HG02981 (cell line): ENCODE measurements around the gene EPHB4.
"Not testable (repeated sequence)": the region's sequence is repeated elsewhere in the genome, so short reads cannot be mapped to it uniquely, and the experiment has no call there.

Experiments used
- ATAC-seq: cut with Tn5 transposase; IDR thresholded peaks from one replicate; pipeline ENCODE4 v1.9.1; 2021; ENCODE audit warnings: mild to moderate bottlenecking, moderate library complexity; ENCODE audit not compliant: unreplicated experiment

EPHB4 gene

DNA sequence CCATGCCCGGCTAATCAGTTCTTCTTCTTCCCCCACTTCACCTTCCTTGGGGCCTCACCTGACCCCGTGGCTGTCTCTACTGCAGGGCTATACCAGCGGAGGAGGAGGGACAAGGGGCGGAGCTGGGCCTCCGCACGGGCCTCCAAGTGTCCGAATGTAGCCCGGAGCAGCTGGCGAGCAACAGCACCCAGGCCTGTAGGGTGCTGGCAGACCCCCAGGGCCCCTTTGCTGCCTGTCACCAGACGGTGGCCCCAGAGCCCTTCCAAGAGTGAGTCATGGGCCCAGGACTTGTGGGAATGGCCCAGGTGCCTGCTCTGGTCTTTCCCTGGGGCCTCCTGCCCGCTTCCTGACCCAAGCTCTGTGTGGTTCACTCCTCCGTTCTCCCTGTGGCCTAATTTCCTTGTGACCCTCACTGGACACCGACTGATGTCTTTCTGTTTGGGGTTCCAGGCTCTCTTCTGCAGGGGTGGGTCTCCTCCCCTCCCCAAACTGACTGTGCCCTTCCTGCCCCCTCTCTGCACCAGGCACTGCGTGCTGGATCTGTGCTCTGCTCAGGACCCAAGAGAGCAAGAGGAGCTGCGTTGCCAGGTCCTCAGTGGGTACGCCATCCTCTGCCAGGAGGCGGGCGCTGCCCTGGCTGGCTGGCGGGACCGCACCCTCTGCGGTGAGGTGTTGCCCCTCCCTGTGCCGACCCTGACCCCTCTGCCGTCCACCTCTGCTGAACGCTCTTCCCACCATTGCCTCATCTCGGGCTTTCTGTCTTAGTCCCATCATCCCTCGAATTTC, 35.2 kb downstream of the EPHB4 start:
- ATAC-seq, result no peak

DNA sequence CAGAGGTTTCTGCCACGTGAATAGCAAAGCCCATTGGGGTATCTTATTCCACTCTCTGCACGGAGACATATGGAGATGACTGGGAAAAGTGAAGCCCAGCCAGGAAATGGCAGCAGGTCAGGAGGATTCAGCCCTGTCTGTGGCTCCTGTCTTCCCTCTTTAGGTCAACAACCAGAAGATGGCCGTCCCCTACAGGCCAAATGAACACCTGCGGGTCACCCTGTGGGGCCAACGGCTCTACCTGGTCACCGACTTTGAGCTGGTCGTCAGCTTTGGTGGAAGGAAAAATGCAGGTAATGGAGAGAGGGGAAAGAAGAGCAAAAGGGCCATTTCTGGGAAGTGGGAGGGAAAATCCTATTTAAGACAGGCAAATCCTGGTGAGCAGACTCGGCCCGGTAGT, 38.3 kb downstream of the EPHB4 start:
- no peak for ATAC-seq

DNA sequence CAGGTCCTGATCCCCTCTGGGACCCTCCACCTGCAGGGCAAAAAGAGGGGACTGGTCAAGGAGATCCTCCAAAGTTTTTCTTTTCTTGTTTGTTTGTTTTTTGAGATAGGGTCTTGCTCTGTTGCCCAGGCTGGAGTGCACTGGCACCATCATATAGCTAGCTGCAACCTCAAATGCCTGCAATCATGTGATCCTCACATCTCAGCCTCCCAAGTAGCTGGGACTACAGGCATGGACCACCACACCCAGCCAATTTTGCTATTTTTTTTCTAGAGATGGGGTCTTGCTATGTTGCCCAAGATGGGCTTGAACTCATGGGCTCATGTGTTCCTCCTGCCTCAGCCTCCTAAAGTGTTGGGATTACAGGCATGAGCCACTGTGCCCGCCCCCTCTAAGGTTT, 41.0 kb downstream of the EPHB4 start:
- no peak for ATAC-seq

DNA sequence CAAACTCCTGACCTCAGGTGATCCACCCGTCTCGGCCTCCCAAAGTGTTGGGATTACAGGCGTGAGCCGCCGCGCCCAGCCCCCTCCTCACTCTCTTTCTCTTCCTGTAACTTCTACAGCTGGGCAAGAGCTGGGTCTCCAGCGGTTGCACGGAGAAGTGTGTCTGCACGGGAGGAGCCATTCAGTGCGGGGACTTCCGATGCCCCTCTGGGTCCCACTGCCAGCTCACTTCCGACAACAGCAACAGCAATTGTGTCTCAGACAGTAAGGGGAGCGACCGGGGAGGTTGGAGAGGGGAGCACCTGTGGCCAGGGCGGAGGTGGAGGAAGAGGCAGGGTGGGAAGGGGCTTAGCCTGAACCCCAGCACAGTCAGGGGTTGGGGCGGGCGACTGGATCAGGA, 41.4 kb downstream of the EPHB4 start:
- ATAC-seq, result no peak

DNA sequence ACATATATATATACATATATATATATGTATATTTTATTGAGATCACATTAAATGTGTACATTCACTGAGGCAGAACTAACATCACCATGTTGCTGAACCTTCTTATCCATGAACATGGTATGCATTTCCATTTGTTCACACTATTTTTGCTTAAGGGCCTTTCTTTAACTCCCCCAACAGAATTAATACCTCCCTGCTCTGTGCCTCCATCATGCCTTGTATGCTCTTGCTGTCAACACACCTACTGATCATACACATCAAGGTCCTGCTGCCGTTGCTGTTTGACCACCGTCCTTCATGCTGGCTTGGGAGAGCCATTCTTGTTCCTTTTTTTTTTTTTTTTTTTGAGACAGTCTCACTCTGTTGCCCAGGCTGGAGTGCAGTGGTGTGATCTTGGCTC, 43.5 kb downstream of the EPHB4 start:
- ATAC-seq, result no peak

DNA sequence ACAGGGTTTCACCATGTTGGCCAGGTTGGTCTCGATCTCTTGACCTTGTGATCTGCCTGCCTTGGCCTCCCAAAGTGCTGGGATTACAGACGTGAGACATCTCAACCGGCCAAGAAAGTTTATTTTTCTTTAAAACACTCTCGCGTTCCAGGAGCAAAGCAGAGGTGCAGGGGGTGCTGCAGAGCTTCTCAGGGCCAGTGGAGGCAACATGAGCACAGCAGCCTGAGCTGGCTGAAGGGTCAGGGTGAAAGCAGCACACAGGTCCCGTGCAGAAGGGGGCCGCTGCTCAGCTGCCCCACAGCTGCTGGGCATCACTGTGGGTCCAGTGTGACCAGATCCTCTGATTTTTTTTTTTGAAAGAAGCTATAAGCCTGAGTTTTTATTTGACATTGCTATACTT, 46.1 kb downstream of the EPHB4 start:
- no peak for ATAC-seq

DNA sequence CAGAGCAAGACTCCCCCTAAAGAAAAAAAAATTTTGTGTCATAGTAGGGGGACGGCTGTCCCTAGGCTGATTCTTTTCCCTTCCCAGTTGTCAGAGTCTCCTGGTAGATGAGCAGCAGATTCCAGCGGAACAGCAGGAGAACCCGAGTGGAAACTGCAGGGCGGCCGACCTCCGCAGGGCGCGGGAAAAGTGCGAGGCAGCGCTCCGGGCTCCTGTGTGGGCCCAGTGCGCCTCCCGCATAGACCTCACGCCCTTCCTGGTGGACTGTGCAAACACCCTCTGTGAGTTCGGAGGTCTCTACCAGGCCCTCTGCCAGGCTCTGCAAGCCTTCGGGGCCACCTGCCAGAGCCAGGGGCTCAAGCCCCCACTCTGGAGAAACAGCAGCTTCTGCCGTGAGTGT, 48.0 kb downstream of the EPHB4 start:
- ATAC-seq, result no peak

DNA sequence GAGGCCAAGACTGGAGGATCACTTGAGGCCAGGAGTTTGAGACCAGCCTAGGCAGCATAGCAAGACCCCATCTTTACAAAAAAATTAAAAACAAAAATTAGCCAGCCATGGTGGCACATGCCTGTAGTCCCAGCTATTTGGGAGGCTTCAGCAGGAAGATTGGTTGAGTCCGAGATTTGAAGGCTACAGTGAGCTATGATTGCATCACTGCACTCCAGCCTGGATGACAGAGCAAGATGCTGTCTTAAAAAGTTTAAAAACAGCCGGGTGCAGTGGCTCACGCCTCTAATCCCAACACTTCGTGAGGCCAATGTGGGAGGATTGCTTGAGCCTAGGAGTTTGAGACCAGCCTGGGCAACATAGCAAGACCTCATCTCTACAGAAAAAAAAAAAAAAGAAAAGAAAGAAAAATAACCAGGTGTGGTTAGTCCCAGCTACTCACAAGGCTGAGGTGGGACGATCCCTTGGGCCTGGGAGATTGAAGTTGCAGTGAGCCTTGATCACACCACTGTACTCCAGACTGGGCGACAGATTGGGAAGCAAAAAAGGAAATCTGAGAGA, 49.2 kb downstream of the EPHB4 start:
- no peak for ATAC-seq

DNA sequence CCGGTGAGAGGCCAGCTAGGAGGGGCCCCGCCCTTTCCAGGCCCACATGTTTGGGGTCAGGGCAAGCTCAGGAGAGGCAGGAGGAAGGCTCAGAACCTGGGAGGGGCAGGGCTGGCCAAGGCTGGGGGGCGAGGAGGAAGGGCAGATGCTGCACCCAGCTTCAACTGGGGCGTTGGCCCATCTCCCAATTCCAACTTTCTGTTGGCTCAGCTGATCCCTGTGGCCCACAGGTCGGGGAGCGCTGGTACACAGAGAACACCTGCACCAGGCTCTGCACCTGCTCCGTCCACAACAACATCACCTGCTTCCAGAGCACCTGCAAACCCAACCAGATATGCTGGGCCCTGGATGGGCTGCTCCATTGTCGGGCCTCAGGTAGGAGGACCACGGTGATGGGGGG, 53.8 kb downstream of the EPHB4 start:
- no peak for ATAC-seq

DNA sequence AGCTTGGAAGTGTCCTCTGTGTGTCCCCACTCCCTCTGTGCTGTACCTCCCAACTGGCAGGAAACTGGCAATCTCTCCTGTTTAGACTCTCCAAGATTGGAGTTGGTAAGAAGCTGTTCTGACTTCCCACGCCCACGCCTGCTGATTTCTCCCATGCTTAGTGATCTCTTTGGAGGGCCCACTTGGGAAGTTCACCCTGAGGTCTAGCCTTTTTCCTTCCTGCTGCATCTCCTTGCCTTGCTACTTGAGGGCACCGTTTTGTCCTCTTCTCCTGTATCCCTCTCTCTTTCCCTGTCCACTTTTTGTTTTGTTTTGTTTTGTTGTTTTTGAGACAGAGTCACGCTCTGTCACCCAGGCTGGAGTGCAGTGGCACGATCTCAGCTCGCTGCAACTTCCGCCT, 58.5 kb downstream of the EPHB4 start:
- ATAC-seq, result no peak

DNA sequence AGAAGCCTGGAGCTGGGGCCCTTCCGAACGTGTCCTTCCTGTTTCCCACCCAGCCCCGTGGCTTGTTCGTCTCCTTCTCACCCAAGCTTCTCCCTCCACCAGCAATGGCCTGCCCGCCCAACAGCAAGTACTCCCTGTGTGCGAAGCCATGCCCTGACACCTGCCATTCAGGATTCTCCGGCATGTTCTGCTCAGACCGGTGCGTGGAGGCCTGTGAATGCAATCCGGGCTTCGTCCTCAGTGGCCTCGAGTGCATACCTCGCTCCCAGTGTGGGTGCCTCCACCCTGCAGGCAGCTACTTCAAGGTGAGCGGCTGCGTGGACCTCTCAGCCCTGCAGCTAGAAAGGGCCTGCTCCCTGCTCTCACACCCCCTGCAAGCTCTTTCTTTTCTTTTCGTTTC, 62.1 kb downstream of the EPHB4 start:
- no peak for ATAC-seq

DNA sequence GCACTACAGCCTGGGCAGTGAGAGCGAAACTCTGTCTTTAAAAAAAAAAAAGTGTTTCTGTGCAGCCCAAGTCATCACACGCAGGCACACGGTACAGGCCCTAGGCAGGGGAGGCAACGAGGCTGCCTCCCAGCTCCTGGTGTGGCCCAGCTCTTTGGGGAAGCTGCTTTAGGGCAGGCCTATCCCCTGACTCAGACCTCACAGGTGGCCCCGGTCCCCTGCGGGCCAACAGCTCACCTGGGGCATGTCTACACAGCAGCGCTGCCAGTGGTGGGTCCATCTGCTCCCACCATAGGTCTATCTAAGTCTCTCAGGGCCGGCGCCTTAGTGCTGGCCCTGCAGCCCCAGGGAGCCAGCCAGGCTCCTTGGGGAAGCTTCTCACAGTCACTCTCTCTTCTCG, 62.5 kb downstream of the EPHB4 start:
- ATAC-seq, result no peak

DNA sequence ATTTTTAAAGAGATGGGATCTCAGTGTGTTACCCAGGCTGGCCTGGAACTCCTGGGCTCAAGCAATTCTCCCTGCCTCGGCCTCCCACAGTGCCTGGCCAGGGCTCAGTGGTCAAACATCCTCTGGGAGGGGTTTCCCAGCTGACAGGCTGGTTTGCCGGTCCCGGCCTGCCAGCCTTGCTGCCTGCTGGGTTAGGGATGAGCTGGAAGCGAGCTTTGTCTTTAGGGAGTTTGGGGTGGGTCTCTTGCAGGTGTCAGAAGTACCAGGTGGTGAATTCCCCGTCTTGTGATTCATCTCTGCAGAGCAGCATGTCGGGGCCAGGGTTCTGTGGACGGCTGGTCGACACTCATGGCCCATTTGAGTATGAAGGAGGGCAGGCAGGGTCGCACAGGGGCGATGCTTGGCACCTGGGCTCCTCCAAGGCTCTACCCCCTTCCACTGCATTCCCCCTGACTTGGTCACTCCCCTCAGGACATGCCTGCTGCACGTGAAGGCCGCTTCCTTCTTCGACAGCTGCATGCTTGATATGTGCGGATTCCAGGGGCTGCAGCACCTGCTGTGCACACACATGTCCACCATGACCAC, 63.7 kb downstream of the EPHB4 start:
- ATAC-seq, result no peak

DNA sequence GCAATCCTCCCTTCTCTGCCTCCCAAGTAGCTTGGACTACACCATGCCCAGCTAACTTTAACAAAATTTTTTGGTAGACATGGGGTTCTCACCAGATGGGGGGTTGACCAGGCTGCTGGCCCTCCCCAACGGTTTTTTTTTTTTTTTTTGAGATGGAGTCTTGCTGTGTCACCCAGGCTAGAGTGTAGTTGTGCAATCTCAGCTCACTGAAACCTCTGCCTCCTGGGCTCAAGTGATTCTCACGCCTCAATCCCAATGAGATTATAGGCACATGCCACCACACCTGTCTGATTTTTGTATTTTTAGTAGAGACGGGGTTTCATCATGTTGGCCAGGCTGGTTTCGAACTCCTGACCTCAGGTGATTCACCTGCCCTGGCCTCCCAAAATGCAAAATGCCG, 64.5 kb downstream of the EPHB4 start:
- not testable (repeated sequence) for ATAC-seq

DNA sequence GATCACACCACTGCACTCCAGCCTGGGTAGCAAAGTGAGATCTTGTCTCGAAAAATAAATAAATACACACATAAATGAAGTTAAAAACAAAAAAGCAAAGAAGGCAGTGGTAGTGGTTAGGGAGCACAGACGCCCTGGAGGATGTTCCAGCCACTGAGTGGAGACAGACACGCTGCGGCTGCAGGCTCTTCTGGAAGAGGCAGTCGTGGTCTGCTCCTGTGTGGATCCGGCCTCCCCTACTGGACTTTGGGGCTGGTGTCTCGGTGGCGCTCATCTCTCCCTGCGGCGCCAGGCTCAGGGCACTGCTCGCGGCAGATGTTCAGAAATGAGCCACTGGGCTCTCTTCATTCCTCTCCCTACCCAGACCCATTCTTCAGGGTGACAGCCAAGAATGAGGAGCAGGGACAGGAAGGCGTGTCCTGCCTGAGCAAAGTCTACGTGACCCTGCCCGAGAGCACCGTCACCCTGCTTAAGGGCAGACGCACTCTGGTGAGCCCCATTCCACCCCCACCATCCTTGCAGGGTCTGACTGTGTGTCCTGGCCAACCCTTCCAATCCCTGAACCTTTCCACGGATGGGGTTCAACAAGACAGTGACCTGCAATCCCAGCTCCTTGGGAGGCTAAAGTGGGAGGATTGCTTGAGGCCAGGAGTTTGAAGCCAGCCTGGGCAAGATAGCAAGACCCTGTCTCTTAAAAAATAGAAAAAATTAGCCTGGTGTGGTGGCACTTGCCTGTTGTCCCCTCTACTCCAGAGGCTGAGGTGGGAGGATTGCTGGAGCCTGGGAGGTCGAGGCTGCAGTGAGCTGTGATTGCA, 67.8 kb downstream of the EPHB4 start:
- no peak for ATAC-seq

DNA sequence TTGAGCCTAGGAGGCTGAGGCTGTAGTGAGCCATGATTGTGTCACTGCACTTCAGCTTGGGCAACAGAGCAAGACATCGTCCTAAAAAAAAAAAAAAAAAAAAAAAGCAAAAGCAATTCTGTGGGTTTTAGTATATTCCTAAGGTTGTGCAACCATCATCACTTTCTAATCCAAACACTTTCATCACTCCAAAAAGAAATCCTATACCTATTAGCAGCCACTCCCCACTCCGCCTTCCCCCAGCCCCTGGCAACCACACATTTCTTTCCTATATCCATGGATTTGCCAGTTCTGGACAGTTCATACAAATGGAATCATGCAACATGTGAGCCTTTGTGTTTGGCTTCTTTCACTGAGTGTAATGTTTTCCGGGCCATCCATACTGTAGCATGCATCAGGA, 73.6 kb downstream of the EPHB4 start:
- no peak for ATAC-seq

DNA sequence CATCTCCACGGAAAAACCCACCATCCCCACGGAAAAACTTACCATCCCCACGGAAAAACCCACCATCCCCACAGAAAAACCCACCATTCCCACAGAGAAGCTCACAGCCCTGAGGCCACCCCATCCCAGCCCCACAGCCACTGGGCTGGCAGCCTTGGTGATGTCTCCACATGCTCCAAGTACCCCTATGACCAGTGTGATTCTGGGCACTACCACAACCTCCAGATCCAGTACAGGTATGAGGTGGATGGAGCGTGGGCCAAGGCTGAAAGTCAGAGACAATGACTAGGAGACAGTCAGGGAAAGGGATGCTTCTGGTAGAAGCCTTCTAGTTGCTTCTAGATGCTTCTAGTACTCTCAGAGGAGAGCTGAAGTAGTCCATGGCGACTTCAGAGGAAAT, 74.3 kb downstream of the EPHB4 start:
- no peak for ATAC-seq
